Smooth muscle cell (in vitro differentiated cells): Measurements from ENCODE around the gene TRRAP. TPM values are rescaled to one million over a fixed set of nuclear protein-coding genes. Genes with fewer than 3 reads are reported as not detected.

ENCODE experiments used
- DNase-seq: peaks from one replicate; lab custom pipeline; 2025; ENCODE audit not compliant: unreplicated experiment; lab: John Stamatoyannopoulos, UW
- H2AFZ ChIP-seq: fragments of 200-600 bp; sonication (generic); 2 replicates; pipeline ENCODE4 v1.6.0; 2016; ENCODE audit warnings: antibody characterized with exemption, low read depth, mild to moderate bottlenecking
- H3F3A ChIP-seq: fragments of 200-600 bp; sonication (generic); 2 replicates; pipeline ENCODE4 v1.6.0; 2017; ENCODE audit warnings: antibody characterized with exemption, low read depth
- H3K27ac ChIP-seq: fragments of 200-600 bp; sonication (generic); 2 replicates; pipeline ENCODE4 v1.5.1; 2016; ENCODE audit warnings: low read depth, mild to moderate bottlenecking
- H3K27me3 ChIP-seq: fragments of 200-600 bp; sonication (generic); 2 replicates; pipeline ENCODE4 v1.6.1; 2016; ENCODE audit warnings: low read depth, mild to moderate bottlenecking
- H3K36me3 ChIP-seq: fragments of 200-600 bp; sonication (generic); 2 replicates; pipeline ENCODE4 v1.5.1; 2016; ENCODE audit warnings: low read depth
- H3K4me1 ChIP-seq: fragments of 200-600 bp; sonication (generic); 2 replicates; pipeline ENCODE4 v1.5.1; 2016; ENCODE audit warnings: low read depth
- H3K4me2 ChIP-seq: fragments of 200-600 bp; sonication (generic); 2 replicates; pipeline ENCODE4 v1.6.0; 2016; ENCODE audit warnings: mild to moderate bottlenecking
- H3K4me3 ChIP-seq: fragments of 200-600 bp; sonication (generic); 2 replicates; pipeline ENCODE4 v1.5.1; 2016; ENCODE audit warnings: mild to moderate bottlenecking
- H3K79me2 ChIP-seq: fragments of 200-600 bp; sonication (generic); 2 replicates; pipeline ENCODE4 v1.6.0; 2016; ENCODE audit warnings: low read depth, mild to moderate bottlenecking
- H3K9ac ChIP-seq: fragments of 200-600 bp; sonication (generic); 2 replicates; pipeline ENCODE4 v1.6.0; 2016; ENCODE audit warnings: low read depth
- H3K9me3 ChIP-seq: fragments of 200-600 bp; sonication (generic); replicated peaks from 2 replicates; pipeline ENCODE4 v1.5.1; 2016; ENCODE audit warnings: low read depth
- H4K20me1 ChIP-seq: fragments of 200-600 bp; sonication (generic); 2 replicates; pipeline ENCODE4 v1.6.0; 2016; ENCODE audit warnings: low read depth
- CTCF ChIP-seq: fragments of 200-600 bp; sonication (generic); IDR thresholded peaks from 2 replicates; pipeline ENCODE4 v1.5.1; 2017; ENCODE audit warnings: borderline replicate concordance, mild to moderate bottlenecking, antibody characterized with exemption; ENCODE audit not compliant: insufficient read depth, poor library complexity, severe bottlenecking
- WGBS: methylation state at CpG from one replicate; pipeline ENCODE4 v1.1.7; 2016; ENCODE audit warnings: low lambda C conversion rate; 5-methylcytosine and 5-hydroxymethylcytosine counted together
- polyA plus RNA-seq: library from polyadenylated mRNA; unstranded; fragments of >200 nt; fragmentation: Nextera tagmentation; extraction: Ambion mirVana; gene quantifications from 2 replicates; pipeline ENCODE4 v1.2.1, GENCODE V29; 2016
- total RNA-seq: library from RNA; depleted of rRNA; stranded (reverse); fragments of >200 nt; gene quantifications from 2 replicates; pipeline ENCODE4 v1.2.3, GENCODE V29; 2014

The TRRAP gene
- total and polyA plus RNA-seq, 2 experiments from 2014 or later, result 3.9 to 24.8 TPM

- WGBS, result 93% methylated on average over 15 of the region's 15 CpGs
- H3K4me3 ChIP-seq, result no peak overlapping the region
- H3K4me2 ChIP-seq, result no peak overlapping the region
- no peaks in the 10 kb centered on the region for H3K4me1 ChIP-seq
- H3K9me3 ChIP-seq, result no peaks in the 10 kb centered on the region
- TF ChIP-seq CTCF, result no peak
- peaks cover 56% of the 10 kb centered on the region for H3K36me3 ChIP-seq
- H4K20me1 ChIP-seq, result no peaks in the 10 kb centered on the region
- H2AFZ ChIP-seq, result no peak overlapping the region
- H3K27me3 ChIP-seq, result no peaks in the 10 kb centered on the region
- H3K27ac ChIP-seq, result no peak overlapping the region
- H3K79me2 ChIP-seq, result no peaks in the 10 kb centered on the region
- no peak for DNase-seq
- H3K9ac ChIP-seq, result no peak overlapping the region
- no peaks in the 10 kb centered on the region for H3F3A ChIP-seq
Measured at GRCh38 chr7:98988641-98989040, 110.3 kb downstream of the TRRAP start.

- no peaks in the 10 kb centered on the region for H3K4me1 ChIP-seq
- no peak overlapping the region for H3K9ac ChIP-seq
- no peaks in the 10 kb centered on the region for H3K27me3 ChIP-seq
- H4K20me1 ChIP-seq, result no peaks in the 10 kb centered on the region
- H2AFZ ChIP-seq, result no peak overlapping the region
- 98% methylated on average over 6 of the region's 6 CpGs for WGBS
- no peaks in the 10 kb centered on the region for H3K79me2 ChIP-seq
- DNase-seq, result no peak
- H3K27ac ChIP-seq, result no peak overlapping the region
- H3K9me3 ChIP-seq, result no peaks in the 10 kb centered on the region
- peaks cover 43% of the 10 kb centered on the region for H3K36me3 ChIP-seq
- no peak for TF ChIP-seq CTCF
- no peaks in the 10 kb centered on the region for H3F3A ChIP-seq
- H3K4me2 ChIP-seq, result no peak overlapping the region
- no peak overlapping the region for H3K4me3 ChIP-seq
Measured at GRCh38 chr7:98990356-98990755, 112.0 kb downstream of the TRRAP start.

- Histone ChIP-seq H4K20me1 (no peaks in the 10 kb centered on the region), H3K27ac (no peak overlapping the region), H3K4me2 (no peak overlapping the region), H3K9me3 (no peaks in the 10 kb centered on the region), H3K4me1 (no peaks in the 10 kb centered on the region), H3K27me3 (no peaks in the 10 kb centered on the region), H3K36me3 (peaks cover 38% of the 10 kb centered on the region), H3F3A (no peaks in the 10 kb centered on the region), H3K79me2 (no peaks in the 10 kb centered on the region), H2AFZ (no peak overlapping the region), H3K4me3 (no peak overlapping the region), H3K9ac (no peak overlapping the region)
- whole genome bisulfite sequencing, result 98% methylated on average over 14 of the region's 14 CpGs
- no peak for DNase-seq
- TF ChIP-seq CTCF, result no peak
Measured at GRCh38 chr7:98991141-98991540, 112.8 kb downstream of the TRRAP start.

GRCh38 chr7:98992076-98992475 lies 113.7 kb downstream of the TRRAP start:
- Histone ChIP-seq H3K79me2 (no peaks in the 10 kb centered on the region), H3F3A (no peaks in the 10 kb centered on the region), H3K36me3 (peaks cover 29% of the 10 kb centered on the region), H3K27ac (no peak overlapping the region), H3K9me3 (no peaks in the 10 kb centered on the region), H3K4me1 (no peaks in the 10 kb centered on the region), H2AFZ (no peak overlapping the region), H3K27me3 (no peaks in the 10 kb centered on the region), H3K4me3 (no peak overlapping the region), H4K20me1 (no peaks in the 10 kb centered on the region), H3K4me2 (no peak overlapping the region), H3K9ac (no peak overlapping the region)
- no peak for TF ChIP-seq CTCF
- 98% methylated on average over 16 of the region's 16 CpGs for WGBS
- DNase-seq, result no peak
